NCI-H2029 (cell line): Measurements from ENCODE around the gene PRICKLE2.

Source experiments
- DNase-seq: peaks from one replicate; lab custom pipeline; 2025; lab: John Stamatoyannopoulos, UW

Gene PRICKLE2

DNA sequence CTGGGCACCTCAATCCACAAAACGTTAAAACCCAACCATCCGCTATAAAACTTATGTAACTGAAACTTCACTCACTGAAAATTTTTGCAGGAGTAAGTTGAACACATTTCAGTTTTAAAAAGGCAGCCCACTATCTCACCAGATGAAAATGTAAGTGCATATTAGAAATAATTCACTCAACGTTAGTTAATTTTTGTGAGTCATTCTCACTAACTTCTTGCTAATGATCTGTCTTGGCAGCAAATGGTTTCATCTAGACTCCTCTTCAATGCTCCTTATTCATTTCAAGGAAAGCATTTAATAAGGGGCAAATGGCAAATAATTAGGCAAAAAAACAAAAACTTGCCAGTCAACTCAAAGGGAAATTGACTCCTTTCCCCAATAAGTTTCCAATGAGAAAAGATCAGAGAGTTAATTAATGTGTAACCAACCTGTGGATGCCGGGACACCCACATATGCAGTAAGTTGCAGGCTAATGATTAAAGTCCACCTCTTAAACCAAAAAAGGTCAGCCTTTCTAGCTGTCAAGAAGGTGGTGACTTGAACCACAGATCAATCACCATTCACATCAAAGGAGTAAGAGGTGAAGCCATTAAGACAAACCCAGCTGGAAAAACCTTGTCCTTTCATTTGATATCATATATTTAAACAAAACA is 22.9 kb upstream of the PRICKLE2 start:
- no peak for DNase-seq

DNA sequence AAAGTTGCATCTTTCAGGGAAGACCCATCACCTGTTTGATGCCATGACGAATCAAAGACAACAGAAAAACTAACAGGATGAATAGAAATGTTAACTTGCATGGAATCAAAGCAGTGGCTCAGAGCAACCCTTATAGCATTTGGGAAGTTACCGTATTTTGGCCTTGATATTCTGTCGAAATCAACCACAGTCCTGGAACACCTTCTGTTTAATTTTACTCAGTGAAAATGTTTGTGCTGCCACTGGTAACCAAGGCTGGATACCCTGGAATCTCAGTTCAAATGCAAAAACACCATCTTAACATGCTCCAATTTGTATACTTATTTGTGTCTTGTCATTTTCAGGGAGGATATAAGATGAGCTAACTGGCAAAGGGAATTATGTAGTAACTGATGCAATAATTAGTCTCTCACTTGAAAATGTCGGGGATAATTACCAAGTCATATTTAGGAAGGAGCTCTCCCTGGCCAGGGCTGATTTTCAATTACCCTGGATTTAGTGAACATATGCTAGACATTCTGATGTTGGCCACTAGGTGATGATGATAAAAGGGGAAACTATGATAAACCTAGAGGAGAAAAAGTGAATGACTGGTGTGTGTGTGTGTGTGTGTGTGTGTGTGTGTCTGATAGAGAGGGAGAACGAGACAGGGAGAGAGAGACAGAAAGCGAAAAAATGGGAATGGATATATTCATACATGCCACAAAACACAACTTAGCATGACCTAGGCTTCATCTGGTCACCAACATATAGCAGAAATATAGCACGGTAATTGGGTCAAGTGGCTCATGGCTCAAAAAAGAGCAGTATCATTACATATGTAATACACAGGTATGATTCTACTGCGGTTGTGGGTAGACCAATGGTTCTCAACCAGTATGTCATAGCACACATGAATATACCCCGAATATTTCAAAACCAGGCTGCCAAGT is 19.0 kb upstream of the PRICKLE2 start:
- DNase-seq: no peak

DNA sequence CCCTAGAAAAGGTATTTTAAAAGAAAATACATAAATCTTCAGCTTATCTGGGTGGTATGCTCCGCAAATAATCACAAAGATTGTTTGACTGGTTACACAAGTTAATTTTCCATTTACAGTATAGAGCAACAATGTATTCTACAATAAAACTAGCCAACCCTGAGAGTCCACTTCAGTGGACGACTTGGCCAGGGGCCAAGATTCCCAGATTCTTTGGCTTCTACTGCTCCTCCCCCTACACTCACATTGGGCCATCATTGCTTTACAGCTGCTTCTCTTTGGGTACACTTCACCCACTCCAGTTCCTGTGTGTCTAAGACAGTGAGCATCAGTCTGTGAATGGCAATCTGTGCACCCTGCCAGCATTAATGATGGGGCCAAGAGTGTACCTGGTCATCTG is 17.2 kb upstream of the PRICKLE2 start:
- no peak for DNase-seq

DNA sequence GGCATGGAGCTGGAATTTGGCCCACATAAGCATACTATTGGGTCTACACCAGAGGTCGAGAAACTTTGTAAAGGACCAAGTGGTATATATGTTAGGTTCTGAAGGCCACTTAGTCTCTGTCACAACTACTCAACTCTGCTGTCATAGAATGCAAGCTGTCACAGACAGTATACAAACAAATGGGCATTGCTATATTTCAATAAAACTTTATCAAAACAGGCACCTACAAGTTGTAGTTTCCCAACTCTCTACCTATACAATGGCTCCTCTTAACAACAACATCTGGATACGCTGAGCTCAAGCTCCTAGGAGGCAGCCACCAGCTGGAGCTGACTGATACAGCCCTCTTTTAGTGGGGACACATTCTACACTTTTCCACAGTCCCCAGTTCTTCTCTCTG is 15.7 kb upstream of the PRICKLE2 start:
- DNase-seq: no peak

DNA sequence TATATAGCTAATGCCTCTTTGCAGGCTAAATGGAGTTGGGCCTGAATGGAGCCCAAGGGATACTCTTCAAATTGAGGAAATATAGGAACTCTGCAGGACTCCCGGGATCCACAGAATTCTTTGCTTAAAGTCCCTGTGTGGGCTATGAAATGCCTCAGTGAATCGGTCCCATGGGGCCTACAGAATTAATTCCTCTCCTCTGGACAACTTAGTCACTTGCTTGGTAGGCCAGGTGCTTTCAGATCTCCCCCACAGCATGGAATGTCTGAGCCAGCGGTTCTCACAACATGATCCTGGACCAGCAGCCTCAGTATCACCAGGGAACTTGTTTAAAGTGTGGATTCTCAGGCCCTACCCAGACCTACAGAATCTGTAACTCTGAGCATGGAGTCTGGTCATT is 15.1 kb upstream of the PRICKLE2 start:
- no peak for DNase-seq

DNA sequence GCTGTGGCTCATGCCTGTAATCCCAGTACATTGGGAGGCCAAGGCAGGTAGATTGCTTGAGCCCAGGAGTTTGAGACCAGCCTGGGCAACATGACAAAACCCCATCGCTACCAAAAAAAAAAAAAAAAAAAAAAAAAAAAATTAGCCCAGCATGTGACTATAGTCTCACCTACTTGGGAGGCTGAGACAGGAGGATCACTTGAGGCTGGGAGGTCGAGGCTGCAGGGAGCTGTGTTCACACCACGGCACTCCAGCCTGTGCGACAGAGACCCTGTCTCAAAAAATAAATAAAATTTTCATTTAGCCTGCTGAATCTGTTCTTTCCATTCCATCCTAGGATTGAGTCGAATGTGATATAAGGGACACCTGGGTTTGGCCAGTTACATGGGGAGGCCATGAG is 14.6 kb upstream of the PRICKLE2 start:
- no peak for DNase-seq

DNA sequence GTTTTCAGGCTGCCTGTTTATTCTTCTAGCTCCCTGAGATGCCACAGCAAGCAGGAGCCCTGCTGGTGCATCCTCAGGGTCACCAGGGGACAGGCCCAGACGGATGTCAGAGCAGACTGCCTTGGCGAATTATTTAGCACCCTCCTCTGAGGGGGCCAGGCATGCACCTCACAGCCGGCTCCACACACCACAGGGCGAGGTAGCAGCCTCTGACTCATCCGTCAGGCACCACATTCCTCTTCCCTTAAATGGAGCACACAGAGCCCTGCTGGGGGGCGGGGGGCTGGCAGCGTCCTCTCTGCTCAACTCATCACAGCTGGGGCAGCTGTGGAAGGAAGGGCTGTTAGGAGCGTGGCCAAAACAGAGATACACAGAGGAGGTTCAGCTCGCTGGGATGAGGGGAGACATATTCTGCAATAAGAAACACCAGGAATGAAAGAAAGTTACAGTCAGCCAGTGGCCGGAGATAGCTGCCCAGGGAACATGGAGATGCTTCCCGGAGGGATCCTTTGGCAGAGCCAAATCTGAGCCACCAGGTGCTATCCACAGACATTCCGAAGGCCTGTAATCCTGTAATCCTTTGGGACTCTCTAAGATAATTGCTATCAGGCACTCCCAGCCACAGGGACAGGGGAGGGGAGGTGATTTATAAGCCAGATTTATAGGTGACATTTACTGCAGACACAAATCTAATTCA is 13.9 kb upstream of the PRICKLE2 start:
- DNase-seq: no peak

DNA sequence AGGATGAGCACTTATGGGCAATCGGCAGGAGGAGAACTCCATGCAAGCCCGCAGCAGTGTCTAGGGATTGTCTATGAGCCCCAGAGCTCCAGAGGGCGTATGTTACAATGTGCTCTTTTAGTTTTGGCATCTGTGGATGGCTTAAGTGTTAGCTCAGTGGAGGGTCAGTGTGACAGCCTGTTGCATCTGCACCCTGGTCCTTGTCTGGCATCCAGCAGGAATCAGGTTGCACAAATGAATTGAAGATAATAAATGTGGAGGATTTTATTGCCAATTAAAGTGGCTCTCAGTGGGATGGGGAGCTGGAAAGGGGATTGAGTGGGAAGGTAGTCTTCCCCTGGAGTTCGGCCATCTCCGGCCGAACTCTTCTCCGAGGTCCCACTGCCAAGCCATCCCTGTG is 11.8 kb upstream of the PRICKLE2 start:
- DNase-seq: no peak

DNA sequence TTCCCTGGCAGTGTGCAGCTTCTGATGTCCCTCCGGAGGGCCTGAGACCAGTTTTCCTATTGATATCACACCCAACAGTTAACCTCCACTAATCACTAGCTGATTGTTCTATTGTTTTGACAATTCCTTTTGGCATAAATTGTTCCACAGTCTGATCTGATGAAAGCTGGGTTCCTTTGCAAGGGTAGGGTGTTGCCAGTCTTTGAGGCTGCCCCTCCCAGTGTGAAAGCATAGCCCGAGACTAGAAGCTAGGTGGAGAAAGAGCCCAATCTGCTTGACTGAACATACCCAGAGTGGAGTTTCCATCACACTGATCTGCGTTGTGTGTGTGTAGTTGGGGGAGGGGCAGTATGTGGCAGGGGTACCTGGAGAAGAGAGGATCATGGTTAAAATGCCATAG is 10.3 kb upstream of the PRICKLE2 start:
- DNase-seq: no peak

DNA sequence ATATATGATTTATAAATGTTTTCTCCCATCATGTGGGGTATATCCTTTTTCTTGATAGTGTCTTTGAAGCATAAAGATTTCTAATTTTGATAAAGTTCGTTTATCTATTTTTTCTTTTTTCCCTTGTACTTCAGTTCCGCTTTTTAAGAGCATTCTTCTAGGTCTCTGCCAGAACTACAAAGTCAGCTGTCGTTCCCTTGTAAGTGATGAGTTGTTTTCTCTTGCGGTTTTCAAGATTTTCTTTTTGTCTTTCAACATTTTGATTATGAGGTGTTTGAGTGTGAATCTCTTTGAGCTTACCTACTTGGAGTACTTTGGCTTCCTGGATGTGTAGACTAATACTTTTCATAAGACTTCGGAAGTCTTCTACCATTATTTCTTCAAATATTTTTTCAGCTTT is 9.3 kb upstream of the PRICKLE2 start:
- no peak for DNase-seq

DNA sequence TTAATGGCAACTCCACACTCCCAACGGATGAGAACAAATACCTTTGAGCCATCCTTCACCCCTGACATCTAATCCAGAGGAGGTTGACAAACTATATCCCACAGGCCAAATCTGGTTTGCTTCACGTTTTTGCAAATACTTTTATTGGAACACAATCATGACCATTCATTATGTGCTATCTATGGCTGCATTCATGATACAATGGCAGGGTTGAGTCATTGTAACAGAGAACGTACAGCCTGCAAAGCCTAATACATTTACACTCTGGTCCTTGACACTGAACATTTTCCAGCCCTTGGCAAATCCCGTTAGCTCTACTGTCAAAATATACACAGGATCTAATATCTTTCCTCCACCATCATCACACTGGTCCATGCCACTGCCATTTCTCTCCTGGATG is 7.6 kb upstream of the PRICKLE2 start:
- no peak for DNase-seq

DNA sequence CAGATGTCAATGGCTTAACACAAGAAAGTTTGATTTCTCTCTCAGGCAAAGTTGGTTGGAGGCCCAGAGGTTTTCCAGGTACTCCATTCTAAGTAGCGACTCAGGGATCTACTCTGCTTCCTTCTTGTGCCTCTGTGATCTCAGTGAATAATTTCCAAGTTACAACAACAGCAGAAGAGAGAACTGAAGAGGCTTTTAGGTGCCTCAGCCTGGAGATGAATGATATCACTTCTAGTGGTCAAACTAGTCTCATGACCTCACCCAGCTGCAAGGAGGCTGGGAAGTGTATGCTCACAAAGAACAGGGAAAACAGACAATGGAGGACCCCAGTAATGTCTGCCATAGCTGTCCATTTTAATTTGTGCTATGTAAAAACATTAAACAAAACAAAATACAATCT is 4.6 kb upstream of the PRICKLE2 start:
- no peak for DNase-seq

DNA sequence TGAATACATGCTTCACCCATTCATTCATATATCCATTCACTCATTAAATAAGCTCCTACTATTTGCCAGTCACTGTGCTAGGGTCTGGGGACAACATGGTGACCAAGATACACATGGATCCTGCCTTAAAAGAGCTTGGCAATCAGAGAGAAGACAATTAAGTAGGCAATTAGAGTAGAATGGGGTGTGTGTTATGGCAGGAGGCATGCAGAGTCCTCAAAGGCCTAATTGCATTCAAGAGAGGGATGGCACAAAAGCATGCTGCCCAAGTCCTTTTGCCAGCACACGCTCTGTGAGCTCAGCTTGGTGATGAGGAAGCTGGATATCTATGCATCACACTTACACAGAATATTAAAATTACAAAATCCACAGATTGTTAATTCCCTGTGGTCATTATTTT is 2.8 kb upstream of the PRICKLE2 start:
- DNase-seq: no peak

DNA sequence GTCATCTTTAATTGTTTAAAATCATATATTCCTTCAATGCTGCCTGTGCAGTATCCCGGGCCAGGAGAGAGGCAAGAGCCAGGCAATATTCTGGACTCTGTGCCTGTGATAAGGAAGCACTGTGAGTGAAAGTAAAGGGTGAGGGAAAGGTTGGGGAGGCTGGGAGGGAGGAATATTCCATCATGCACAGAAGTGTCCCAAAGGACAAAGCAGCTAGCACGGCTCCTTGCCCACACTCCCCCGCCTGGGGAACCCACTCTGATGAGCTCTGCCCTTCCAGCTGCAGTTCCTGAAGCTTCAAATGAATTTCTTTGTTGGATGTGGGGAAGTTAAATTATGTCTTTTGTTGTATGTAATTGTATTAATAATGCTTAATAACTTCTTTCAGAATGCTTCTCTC is 1.5 kb upstream of the PRICKLE2 start:
- no peak for DNase-seq

DNA sequence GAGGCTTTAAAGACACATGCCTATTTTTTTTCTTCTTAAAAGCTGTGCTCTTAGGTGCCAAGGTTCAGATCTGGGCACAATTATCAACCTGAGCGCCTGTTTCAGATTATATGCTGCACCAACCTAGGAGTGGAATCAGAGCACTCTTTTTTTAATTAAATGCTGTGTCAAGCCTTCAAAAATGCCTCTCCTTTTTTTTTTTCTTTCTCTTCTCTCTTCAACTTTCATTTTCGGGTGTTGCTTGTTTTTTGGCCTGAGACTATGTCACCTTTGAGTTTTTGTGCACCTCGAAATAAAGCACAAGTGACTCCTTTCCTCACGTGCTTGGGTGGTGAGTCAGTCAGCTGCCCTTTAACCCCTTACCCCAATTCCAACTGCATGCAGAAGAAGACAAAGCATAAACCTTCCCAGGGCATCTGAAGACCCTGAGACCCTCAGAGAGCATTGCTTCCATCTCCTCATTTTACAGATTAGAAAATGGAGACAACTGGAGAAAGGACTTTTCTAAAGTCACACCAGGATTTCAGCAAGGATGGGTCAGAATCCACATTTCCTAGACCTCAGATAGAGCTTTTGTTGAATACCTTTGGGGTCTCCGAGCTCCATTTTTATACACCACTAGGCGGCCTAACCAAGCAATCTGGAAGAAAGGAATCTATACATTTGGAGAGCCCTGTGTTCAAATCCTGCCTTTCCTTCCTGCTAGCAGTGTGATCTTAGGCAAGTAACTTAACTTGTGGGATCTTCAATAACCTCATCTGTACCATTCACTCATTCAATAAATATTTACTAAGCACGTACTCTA is 631 bp upstream of the PRICKLE2 start:
- DNase-seq: no peak

DNA sequence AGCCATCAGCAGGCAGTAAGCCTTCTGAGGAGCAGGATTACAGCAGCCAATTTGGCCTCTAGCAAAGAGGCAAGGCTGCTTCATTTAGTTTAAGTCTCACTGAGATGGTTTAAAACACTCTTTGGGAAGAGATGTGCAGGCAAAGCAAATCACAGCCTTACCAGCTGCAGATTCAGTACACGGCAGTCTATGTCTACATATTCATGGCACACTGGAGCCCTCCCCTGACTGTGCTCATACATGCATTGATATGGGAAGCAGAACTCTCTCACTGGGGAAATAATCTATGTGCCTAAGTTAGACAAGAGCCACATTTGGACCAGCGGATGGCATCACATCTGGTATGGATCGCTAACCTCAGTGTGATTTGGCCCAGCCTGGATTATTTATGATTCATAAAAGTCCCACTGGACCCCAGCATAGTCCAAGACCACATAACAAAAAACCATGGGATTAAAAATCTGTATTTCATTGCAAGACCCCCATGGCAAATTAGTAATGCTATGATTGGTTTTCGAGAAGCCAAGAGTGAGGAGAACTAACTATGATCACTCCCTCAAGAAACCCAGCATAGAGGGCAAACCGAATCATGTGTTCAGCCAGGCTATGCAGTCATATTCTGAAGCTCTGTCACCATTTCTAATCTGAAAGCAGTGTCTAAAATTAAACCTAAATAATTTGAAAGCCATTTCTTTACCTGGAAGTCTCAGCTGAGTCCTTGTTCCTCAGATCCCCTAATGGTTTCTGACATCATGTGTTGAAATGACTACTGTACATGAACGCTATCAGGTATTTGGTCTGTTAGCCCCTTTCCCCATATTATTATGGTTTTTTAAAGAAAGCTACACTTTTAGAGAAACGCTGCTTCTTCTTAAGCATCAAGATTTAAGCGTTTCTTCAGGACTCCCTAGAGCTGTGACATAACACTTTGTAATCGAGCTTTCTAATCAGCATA is 1.2 kb downstream of the PRICKLE2 start:
- DNase-seq: no peak

DNA sequence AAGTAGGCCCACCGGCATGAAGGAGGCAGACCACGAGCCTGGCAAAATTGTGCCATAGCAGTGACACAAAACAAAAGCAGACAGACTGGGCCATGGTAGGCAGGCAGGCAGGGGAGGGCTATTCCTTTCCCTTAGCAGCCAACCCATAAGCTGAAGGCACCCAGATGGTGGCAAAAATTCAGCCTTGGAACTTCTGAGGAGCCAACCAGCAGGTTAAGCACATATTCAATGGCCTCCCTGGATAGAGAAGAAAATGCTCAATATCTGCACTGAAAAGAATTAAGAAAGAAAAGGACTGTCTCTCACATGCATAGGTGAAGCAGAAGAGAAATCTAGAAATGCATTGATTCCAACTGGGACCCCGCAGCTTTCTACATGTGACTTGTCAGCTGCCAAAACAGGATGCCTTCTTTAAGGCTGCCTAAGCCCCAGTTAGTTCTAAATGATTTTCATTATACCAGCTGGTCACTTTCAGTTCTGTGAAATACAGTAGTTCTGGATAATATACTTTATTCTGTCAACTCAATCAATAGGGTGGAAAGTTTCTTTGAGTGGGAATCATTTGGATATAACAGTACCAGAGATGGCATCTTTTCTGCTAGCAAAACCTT is 2.7 kb downstream of the PRICKLE2 start:
- DNase-seq: no peak

DNA sequence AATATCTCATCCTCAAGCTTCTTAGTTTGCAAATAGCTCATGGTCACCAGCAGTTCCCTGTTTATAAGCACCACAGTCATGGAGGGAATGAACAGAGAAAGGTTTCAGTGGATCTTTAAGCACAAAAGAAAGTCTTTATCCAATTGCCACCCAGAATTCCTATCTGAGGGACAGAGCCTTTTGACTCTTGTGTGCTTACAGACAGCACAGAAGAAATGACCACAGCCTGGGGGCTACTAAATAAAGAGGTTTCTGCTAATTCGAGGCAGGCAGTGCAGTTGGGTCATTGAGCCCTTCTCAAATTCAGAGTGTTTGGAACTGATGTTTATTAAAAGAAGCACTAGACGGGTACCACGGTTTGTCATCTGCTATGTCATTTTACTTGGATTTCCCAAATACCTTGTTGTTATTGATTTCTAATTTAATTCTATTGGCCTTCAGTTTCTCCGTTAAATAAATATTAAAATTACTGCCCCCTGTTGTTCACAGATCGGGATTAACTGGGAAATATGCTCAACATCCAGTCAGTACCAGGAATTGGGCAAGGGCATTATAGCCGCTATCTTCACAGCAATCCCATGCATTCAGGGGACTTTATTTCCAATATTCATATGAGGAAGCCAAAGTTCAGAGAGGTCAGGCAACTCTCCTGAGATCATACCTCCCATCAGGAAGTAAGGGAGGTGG is 3.6 kb downstream of the PRICKLE2 start:
- DNase-seq: no peak

DNA sequence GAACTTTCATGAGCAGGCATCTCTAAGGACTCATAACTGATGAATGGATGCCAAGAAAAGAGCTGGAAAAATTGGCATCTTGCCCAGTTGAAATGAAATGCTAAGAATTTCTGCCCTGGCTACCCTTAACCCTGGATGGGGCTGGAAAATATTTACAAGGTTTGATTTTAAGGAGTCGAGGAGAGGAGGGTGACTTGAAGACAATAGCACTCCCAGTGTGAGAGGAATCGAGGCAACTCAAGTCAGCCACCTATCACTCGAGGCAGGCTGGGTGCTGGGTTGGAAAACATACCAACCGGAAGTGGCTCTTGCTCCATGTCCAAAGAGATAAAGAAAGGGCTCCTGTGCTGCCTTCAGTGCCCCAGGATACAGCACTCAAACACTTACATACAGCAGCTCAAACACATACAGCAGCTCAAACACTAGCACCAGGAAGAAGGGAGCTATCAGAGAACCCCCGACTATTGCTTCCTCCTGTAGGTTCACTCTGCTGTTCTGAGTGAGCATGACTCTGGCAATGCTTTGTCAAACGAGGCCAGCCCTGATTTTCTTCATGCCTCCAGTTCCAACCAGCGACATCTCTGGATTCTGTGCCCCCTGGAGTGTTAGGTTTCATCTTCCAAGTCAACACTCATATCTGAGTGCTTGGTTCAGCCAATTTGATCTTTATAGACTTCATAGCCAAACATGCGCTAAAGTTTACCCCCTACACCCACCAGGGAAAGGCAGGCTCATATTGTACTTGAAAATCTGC is 4.9 kb downstream of the PRICKLE2 start:
- no peak for DNase-seq
